ENCODE data around the gene TXN2. TPM values are rescaled to one million over a fixed set of nuclear protein-coding genes. Genes with fewer than 3 reads are reported as not detected.
A peak's percentile ranks its signal among the peaks of the same experiment; 100 is the strongest.
"Not testable (repeated sequence)": the region's sequence is repeated elsewhere in the genome, so short reads cannot be mapped to it uniquely, and the experiment has no call there.

The TXN2 gene
- total and polyA plus RNA-seq, 2 of the 4 experiments (the other 2 are of a cell fraction) = 49.6 to 166 TPM

- H3K4ac ChIP-seq (ENCODE audit: low read depth, low read length) = peak overlapping the region; percentile 3; the same call in 1 of the 2 replicates
- H3K9me1 ChIP-seq (ENCODE audit: insufficient read depth, low read length); H3K56ac ChIP-seq (ENCODE audit: extremely low read depth, insufficient read depth, low read length); H2AK9ac ChIP-seq (replicated peaks; ENCODE audit: low read depth, low read length, poor library complexity); ATAC-seq (ENCODE audit: low read depth); dilution Hi-C loops (cut with HindIII; ENCODE audit: low sequenced_read_pairs, unreplicated experiment); H4K5ac ChIP-seq (ENCODE audit: low read depth, low read length); DNase-seq; BruUV-seq (replicated peaks); H2BK120ac ChIP-seq (ENCODE audit: low read depth, low read length); H4K91ac ChIP-seq (ENCODE audit: insufficient read depth, low read depth, low read length); H3K4me2 ChIP-seq (ENCODE audit: low read depth, low read length); H2BK5ac ChIP-seq (ENCODE audit: low read depth, low read length, poor library complexity, severe bottlenecking); H3K4me3 ChIP-seq (ENCODE audit: insufficient read depth, low read depth, low read length); in situ Hi-C loops (cut with MboI; ENCODE audit: low sequenced_read_pairs); H2AFZ ChIP-seq (replicated peaks; ENCODE audit: low read length, poor library complexity); H3K9ac ChIP-seq (ENCODE audit: low read depth, low read length); H3K27me3 ChIP-seq (ENCODE audit: control insufficient read depth, insufficient read depth, low read length); H3K9me3 ChIP-seq (ENCODE audit: control insufficient read depth, insufficient read depth, low read length); H4K20me1 ChIP-seq (ENCODE audit: insufficient read depth, low read length); POLR2A ChIA-PET (ENCODE audit: unreplicated experiment); CTCF ChIA-PET; H3K18ac ChIP-seq (ENCODE audit: low read depth, low read length); H4K8ac ChIP-seq (ENCODE audit: low read depth in 2 of 2, low read length in 2 of 2); intact Hi-C loops (cut with micrococcal nuclease); H3K36me3 ChIP-seq (ENCODE audit: control insufficient read depth, insufficient read depth, low read length); H3K23ac ChIP-seq (ENCODE audit: low read depth, low read length); H3K14ac ChIP-seq (replicated peaks; ENCODE audit: low read depth, low read length); H3K27ac ChIP-seq (ENCODE audit: insufficient read depth, low read length); H2BK20ac ChIP-seq (ENCODE audit: low read depth, low read length): not testable (repeated sequence)
- H3K79me1 ChIP-seq (ENCODE audit: low read depth in 1 of 2, low read length in 2 of 2) = peaks cover 0 to 15% of the 10 kb centered on the region in 2 experiments; a peak in 1 of 4 replicates
- WGBS, 2 experiments (ENCODE audit: extremely low coverage in 2 of 2, insufficient read length in 1 of 2) = no CpG with 5 or more reads among the region's 5 CpGs
- peaks cover 17% of the 10 kb centered on the region for H3K4me1 ChIP-seq (ENCODE audit: control insufficient read depth, insufficient read depth, low read length)
- H2BK15ac ChIP-seq (ENCODE audit: low read depth, low read length) = 0 out of 3 replicates have a peak overlapping the region, but pooled peaks have one; percentile 3
- H2AK5ac ChIP-seq (ENCODE audit: low read depth, low read length) = peak overlapping the region; percentile 10; the same call in 1 of the 2 replicates
These were observed 28.3 kb downstream of the TXN2 start for GRCh38 chr22:36452978-36453607.

All from IMR-90 (cell line).